GM18508 (cell line): ENCODE results near the gene ESF1.
A peak's percentile ranks its signal among the peaks of the same experiment; 100 is the strongest.
"Not testable (repeated sequence)": the region's sequence is repeated elsewhere in the genome, so short reads cannot be mapped to it uniquely, and the experiment has no call there.

Experiments used
- ATAC-seq: cut with Tn5 transposase; IDR thresholded peaks from one replicate; pipeline ENCODE4 v1.9.1; 2021; ENCODE audit warnings: moderate number of reproducible peaks; ENCODE audit not compliant: insufficient read depth, unreplicated experiment

The ESF1 gene

GRCh38 chr20:13741879-13742278 is 42.8 kb downstream of the ESF1 start:
- no peak for ATAC-seq

DNA sequence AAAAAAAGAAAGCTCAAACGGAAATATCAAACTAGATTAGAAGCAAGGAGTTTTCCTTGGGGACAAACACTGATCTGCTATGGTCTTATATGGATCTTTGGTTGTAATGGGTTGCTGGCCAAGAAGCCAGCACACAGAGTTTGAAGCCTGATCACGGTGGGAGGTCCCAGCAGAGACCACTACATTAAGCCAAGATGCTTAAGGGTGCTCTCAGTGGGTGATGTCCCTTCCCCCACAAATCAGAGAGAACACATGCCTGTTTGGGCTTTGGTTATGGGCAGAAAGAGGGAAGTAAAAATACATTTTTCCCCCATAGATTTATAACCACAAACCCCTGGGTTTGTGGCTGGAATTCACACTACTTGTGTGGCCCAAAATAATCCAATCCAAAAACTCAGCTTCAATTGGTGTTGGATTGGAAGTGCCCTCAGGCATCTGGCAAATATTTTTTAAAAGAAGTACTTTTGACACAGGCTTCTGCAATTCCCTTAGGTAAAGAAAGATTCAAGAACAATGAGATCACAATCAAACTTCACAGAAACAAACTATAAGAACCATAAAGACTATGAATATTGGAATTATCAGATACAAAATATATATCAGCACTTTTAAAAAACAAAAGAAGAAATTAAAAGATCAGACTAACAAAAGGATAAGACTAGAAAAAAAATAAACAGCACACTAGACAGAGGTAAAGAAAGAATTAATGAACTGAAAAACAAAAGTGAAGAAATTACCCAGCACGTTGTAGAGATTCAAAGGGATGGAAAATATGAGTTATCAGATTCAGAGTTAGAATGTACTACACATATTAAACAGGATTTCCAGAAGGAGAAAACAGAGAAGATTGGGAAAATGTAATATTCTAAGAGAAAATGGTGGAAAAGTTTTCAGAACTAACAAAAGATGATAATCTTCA is 44.7 kb downstream of the ESF1 start:
- no peak for ATAC-seq

GRCh38 chr20:13738187-13738586 is 46.5 kb downstream of the ESF1 start:
- ATAC-seq, result not testable (repeated sequence)

DNA sequence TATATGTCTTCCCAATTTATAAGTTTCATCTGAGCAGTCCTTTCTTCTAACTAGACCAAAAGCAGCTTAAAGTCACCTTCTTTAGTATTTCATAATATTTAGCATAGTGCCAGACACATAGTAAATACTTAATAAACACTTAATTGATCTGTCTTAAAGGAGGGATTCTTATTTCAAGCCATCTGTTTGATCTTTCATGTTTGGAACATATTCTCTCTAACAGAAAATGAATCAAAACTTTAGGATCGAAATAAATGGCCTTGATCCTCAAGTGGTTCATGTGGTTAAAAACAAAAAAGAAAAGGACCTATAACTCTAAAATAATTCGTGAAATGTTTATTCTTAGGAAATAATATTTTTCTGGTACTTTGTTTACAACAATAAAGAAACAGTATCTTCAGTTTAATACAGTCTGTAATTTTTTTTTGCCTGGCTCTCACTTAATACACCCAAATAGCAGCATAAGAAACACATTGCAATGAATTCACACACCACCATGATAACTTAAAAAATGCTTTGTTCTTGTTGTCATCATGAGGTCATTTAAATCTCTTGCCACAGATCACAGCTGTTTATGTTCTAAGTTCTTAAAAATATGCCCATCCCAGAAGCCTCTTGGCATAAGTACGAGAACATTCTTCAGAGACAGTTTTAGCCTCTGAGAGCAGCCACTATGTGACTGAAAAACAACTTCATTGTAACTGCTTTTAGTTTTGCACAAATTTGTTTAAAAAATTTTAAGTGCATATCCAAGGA is 48.1 kb downstream of the ESF1 start:
- ATAC-seq, result no peak

- no peak for ATAC-seq
Measured at GRCh38 chr20:13735826-13736225, 48.9 kb downstream of the ESF1 start.

DNA sequence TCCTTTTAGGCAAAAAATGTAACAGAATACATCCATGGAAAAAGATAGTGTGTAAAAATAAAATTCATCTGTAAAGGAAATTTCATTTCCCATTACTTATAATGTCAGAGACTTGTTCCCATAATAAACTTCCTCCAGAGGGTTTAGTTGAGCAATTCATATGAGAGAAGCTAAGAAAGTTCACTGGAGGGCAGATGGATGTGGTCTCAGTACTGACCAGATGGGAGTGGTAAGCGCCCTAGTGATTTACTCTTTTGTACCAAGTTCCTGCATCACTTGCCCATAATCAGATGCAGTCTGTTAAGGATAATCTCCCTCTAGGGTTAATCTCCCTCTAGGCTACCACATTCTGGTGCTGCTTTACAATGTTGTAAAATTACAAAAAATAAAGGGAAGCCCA is 61.7 kb downstream of the ESF1 start:
- no peak for ATAC-seq

DNA sequence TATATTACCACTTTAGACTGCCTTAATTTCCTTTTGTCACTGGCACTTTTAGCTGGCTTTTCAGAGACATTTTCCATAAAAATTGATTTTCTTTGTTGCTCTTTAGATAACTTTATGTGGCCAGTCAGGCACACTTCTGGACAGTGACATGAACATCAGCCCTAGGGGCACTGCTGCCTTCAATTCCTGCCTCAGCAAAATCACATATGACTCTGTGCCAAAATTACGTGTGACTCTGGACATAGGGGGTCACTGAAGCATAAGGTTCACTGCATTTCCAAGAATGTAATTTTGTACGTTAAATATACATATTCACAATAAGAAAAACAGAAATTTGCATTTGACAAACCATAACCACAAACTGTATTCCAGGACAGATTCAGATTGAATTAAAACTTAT is 66.5 kb downstream of the ESF1 start:
- ATAC-seq, result no peak

DNA sequence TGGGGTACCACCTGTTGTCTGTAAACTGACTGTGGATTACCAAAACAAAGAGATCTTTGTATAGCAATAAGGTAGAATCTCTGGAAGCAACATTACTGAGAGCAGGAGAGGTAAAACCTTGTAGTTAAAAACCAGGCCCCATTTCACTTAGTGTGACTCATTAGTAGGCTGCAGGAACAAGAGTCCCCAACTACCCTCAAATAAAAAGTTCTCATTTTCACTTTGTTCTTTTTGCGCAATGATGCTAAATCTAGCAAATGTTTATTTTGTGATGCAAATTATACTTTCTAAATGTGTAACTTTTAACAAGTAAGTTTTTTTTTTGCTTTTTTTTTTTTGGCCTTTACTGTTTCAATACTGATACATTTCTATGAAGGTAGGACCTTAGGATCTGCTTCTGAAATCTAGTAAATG is 67.1 kb downstream of the ESF1 start:
- ATAC-seq, result peak; percentile 63

DNA sequence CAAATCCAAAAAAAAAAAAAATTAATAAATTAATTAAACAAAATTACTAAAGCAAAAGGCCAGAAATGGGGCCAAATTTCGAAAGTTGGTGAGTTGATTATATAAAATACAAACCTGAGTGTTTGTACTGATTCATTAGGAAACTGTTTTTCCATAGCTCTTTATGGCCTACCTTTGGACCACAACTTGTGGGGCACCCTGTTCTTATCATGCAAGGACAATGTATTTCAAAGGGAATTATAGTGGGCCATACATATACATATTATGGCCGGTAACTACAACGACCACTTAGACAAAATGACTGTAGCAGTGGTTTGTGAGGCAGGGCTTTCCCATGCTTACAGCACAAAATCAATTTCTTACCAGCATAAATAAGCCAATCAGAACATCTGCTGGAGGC is 69.5 kb downstream of the ESF1 start:
- no peak for ATAC-seq

GRCh38 chr20:13708234-13708633 is 76.5 kb downstream of the ESF1 start:
- no peak for ATAC-seq

- ATAC-seq, result no peak
Measured at GRCh38 chr20:13703265-13703664, 81.5 kb downstream of the ESF1 start.

DNA sequence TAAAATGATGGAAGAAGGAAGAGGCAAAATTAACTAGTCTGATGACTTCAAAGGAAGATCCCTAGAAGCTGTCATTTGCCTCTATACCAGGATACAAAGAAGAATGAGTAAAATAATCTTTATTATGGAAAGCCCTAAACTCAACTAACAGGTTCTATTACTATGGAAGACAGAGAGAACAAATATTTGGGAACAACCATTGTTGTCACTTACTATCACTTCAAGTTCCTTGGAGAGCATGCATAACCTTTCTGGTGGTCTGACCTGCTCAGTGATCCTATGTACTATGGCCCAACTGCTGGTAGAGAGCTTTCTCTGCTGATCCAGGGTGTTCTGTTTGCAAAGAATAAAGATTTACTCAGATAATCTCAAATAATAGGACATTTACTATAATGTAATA is 83.2 kb downstream of the ESF1 start:
- ATAC-seq, result no peak

DNA sequence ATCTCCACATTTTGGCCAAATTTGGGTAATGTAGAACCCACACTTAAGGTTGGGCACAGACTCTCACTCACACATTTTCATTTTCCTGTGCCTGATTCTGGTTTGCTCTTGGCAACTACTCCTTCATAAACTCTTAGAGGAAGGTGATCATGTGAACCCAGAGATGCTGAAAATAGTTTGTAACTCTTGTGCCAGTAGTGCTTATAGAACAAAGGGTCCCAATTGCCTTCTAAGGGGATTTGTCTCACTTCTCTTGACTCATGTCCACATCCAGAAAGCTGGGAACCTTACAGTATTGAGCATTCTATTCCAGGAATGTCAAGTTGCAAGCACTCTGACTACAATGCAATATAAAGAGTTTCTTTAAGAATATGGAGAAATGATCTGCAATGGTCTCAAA is 84.0 kb downstream of the ESF1 start:
- no peak for ATAC-seq

DNA sequence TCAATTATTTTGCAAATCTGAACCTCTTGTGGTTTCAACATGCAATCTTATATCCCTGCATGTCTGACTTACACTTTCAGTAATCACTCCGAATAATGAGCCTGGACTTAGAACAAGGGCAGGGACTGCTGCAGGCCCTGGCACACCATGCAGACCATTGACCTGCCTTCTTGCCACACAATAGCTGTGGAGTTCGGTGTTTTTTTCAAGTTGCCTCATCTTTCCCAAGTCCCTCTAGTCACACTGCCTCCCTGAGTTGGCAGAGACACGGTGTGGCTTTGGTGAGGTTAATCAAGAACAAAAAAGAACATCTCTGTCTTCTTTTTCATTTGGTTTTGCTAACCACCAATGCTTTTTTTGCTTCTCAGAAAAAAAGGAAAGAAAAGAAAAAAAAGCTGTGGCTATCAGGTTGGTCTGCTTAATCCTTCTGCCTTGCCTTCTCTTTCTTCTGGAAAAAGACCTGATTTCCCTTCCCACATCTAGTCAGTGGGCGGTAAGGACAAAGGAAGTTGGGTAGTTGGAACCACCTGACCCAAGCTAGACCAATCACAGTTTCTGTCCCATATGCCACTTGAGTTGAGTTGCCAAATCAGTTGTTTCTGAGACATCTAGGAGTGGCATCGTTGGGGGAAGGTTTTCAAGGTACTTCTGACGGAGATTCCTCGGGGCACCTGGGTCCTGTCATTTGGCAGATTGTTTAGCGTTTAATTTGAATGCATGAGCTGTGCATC is 90.1 kb downstream of the ESF1 start:
- ATAC-seq, result no peak

DNA sequence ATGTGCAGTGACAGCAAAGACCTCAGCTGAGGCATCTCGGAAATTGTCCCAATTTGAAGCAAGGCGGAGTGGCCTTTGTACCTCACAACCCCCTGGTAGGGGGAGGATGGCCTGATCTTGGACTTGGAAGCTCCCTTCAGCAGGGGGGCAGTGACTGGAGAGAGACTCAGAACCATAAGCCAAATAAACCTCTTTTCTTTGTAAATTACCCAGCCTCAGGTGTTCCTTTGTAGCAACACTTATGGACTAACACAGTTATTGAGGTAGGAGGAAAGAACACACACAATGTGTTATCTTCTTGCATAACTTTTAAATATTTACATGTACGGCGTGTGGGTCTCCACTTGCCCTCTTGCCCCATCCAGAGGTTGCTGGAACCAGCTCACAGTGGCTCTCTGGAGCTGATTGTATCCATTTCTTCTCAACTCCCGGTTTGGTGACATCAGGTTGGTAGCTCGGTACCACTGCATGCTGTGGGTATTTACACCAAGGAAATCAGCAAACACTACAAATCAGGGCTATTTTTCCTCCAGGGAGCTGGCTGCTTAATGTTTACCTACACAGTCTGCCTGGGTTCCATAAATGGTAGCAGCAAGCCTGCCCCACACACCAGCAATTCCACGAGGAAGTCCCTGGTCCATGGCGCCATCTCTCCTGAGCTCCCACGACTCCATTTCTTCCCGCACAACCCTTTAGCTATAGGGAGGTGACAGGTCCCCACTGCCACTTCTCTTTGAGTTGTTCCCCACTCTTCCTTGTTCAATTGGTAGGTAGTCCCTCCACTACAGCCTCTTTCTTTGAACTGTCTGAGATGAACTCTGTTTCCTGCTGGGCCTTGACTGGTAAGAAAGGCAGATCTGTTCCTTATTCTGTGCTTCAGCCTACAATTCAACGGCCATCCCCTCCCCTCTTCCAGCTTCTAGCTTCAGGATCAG is 91.7 kb downstream of the ESF1 start:
- ATAC-seq, result no peak

DNA sequence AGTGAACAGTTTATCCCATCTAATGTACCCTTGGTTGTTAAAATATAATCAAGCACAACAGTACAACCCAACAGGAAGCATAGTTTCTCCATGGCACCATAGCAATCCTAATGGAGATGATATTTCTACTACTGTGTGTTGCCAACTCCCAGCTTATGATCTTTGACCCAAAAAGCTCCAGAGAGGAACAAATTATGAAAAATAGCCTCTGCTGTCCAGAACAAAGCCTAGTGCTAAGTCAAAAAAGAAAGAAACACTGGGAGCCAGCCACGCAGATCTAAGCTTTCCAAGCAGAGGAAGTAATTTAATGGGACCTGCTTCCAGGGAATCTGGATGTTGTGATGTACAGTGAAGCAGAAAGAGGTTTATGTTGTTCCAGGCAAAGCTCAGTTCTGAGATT is 93.8 kb downstream of the ESF1 start:
- no peak for ATAC-seq

DNA sequence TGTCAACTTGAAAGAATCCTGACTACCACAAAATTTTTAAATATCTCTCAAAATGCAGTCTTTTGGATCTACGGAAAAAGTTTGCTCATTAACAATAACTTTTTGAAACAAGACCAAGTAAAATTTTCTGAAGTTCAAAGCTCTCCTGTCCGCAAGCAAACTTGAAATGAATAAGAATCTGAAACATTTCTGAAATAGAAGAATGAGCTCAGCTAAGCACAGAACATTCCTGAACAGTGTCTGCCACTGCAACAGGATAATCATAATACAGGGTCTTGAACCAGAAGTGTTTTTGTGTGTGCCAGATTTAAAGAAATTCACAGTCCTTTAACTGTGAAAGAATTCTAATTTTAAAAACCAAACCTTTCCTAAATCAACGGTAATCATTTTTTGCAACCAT is 96.9 kb downstream of the ESF1 start:
- ATAC-seq, result no peak

GRCh38 chr20:13685623-13686022 is 99.1 kb downstream of the ESF1 start:
- no peak for ATAC-seq

DNA sequence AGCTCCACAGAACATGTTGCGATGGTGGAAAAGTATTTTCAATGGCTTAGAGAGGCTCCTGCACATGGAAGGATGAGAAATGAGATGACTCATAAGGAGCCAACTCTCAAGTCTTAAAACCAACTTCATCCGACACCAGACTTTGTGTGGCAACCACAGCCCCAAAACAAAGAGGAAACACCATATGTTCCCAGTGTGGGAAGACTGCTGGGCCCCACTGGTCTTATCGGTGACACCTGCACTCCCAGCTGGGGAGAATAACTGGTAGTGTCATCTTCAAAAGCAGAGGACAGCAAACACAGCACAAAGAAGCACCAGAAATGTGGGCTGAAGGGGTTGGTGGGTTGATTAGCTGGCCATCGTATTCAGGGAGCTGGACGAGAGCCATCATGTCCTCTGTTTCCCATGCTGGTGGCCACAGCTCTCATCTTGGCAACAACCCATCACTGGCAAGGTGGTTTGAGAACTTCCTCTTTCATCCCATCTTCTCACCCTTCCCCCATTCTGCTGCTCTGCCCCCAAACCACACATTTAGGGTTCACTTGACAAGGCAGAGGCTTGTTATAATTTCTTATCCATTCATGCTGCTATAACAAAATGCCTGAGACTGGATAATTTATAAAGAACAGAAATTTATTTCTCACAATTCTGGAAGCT is 100.0 kb downstream of the ESF1 start:
- peak; percentile 51 for ATAC-seq
